Upper lobe of left lung (tissue), 4 donors: ENCODE data around the gene NPAS1.

Experiments used
- EP300 ChIP-seq, 4 donors: sonication (generic); formaldehyde crosslinking; IDR thresholded peaks; one replicate each; pipeline ENCODE4 v1.5.1; 2017; ENCODE audit warnings: antibody characterized with exemption in 4 of 4, control low read depth in 2 of 4
- POLR2A ChIP-seq, 4 donors: fragments of 450-650 bp; IDR thresholded peaks; one replicate each; pipeline ENCODE4 v1.5.1; 2016 to 2017; ENCODE audit warnings: antibody characterized with exemption in 4 of 4, mild to moderate bottlenecking in 2 of 4
- POLR2AphosphoS5 ChIP-seq, 2 donors: sonication (generic); formaldehyde crosslinking; IDR thresholded peaks; one replicate each; pipeline ENCODE4 v1.5.1; 2017; ENCODE audit warnings: antibody characterized with exemption in 2 of 2
- TF ChIP-seq, protein P1 (sequence below), 6 experiments: fragments of 450-650 bp in 4 of 6; fragments of 200-600 bp in 2 of 6; sonication (generic) in 2 of 6; IDR thresholded peaks; one replicate each; pipeline ENCODE4 v1.5.1; 2016 to 2019; ENCODE audit warnings: antibody characterized with exemption in 6 of 6

DNA sequence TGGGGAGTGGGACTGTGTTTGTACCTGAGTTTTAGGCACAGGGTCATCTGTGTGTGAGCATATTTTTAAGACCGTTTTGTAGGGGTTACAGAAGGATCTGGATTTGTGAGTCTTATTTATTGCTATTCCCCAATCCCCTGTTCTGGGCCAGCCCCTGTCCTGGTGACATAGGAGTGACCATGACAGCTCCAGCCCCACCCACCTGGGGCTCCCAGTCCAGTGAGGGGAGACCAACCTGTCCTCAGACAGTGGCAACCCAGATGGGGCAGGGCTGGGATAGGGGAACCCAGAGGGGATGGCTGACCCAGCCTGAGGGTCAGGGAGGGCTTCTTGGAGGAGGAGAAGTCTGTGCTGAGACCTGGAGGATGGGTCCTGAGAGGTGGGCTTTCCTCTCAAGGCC is 18.1 kb downstream of the NPAS1 start:
- TF ChIP-seq, protein P1, sequence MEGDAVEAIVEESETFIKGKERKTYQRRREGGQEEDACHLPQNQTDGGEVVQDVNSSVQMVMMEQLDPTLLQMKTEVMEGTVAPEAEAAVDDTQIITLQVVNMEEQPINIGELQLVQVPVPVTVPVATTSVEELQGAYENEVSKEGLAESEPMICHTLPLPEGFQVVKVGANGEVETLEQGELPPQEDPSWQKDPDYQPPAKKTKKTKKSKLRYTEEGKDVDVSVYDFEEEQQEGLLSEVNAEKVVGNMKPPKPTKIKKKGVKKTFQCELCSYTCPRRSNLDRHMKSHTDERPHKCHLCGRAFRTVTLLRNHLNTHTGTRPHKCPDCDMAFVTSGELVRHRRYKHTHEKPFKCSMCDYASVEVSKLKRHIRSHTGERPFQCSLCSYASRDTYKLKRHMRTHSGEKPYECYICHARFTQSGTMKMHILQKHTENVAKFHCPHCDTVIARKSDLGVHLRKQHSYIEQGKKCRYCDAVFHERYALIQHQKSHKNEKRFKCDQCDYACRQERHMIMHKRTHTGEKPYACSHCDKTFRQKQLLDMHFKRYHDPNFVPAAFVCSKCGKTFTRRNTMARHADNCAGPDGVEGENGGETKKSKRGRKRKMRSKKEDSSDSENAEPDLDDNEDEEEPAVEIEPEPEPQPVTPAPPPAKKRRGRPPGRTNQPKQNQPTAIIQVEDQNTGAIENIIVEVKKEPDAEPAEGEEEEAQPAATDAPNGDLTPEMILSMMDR (IDR thresholded peaks at IDR 0.05), result no peak
- TF ChIP-seq POLR2A (IDR thresholded peaks at IDR 0.05) (no peak), POLR2AphosphoS5 (IDR thresholded peaks at IDR 0.05) (no peak), EP300 (IDR thresholded peaks at IDR 0.05) (no peak)
